NCI-H446 treated with DMSO at 0.1 percent for 48 hours (cell line): ENCODE data around the gene COL4A2.

Source experiments
- DNase-seq: peaks from one replicate; lab custom pipeline; 2025; lab: John Stamatoyannopoulos, UW

COL4A2 gene

GRCh38 chr13:110354715-110355473 is 47.8 kb downstream of the COL4A2 start:
- no peak for DNase-seq

GRCh38 chr13:110356362-110356761 is 49.3 kb downstream of the COL4A2 start:
- no peak for DNase-seq

DNA sequence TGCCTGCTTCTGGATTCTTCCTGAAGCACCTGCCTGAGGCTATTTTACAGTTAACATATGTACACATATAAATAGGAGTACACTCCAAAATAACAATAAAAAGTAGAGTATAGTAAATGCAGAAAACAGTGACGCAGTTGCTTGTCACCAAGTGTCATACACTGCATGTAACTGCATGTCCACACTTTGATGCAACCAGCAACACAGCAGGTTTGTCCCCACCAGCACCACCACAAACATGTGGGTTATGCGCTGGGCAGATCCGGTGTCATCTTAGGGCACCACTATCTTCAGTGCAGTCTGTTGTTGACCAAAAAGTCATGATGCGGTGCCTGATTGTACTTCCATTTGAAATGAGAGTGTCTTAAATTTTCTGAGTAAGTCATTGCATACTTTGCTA is 51.3 kb downstream of the COL4A2 start:
- no peak for DNase-seq

DNA sequence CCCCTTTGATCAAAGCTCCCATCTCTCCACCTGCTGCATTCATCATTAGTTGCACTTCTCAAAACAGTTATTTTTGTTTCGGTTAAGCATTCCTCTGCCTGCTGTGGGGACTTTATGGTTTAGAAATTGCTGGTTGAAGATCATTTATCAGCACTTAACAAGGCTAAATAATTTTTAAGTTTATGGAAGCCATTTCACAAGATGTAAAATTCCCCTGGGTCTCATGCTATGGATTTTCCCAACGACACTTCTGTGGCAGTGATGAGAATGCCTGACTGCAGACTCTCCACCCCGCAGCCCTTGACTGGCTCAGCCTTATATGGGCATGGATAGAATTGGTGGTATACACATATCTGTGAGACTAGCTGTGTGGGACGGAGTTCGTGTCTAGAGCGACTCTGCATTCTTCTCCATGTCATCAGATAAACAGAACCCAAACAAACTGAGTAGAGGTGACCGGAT is 52.8 kb downstream of the COL4A2 start:
- DNase-seq: no peak

GRCh38 chr13:110360598-110360997 is 53.5 kb downstream of the COL4A2 start:
- DNase-seq: no peak

DNA sequence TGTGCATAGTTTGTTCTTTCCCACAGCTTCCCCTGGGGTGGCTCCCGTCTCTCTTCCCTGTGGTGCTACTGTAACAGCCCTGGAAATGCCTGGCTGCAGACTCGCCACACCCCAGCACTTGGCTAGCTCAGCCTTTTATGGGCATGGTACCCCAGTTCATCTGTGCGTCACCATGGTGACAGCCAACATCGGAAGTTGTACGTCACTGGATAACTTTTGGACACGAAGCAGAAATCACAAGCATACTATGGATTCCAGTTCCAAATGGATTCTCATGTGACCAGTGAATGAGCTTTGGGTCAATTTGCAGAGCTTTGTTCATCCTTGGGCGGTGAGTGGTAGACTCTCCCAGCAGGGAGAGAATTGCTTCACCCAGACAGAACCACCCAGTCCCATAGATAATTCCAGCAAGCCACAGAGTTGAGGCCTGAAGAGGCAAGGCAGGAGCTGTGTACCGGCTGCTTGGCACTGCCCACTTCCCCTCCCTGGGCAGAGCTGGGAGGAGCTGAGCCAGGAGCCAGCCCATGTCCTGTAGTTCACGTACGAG is 54.4 kb downstream of the COL4A2 start:
- DNase-seq: no peak

DNA sequence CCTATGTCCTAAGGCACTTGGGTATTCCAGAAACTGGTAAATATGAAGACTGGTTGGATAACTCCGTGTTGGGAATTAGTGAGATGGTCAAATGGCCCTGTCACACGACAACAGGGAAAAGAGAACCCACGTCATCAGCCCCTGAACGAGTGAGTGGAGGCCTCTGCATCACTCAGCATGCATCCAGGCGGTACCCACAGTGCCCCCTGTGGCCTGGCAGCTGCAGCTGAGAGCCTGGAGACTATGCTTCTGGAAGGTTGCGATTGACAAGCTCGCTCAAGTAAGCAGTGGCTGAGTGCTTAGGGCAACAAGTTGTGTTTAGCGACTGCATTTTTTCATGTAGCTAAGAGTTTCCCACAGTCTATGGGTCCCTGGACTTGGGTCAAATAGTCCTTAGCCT is 55.9 kb downstream of the COL4A2 start:
- DNase-seq: no peak

DNA sequence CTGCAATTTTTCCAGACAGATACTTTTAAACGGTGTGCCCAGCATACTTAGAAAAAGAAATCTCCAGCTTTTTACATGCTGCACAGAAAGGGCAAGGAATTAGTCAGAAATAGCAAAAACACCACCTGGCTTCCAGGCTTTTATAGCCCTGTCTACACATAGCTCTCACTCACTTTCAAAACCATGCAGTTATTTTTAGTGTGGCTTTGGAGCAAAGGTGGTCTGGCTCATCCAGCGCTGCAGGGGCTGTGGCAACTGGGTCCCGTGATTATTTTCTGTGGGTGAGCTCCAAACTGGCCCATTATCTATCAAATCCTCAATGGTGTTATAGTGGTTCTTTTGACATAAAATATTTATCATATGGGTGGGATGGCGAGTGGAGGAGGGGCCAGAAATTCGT is 57.0 kb downstream of the COL4A2 start:
- DNase-seq: no peak

- DNase-seq: no peak
These were observed 58.8 kb downstream of the COL4A2 start for GRCh38 chr13:110365876-110366275.

DNA sequence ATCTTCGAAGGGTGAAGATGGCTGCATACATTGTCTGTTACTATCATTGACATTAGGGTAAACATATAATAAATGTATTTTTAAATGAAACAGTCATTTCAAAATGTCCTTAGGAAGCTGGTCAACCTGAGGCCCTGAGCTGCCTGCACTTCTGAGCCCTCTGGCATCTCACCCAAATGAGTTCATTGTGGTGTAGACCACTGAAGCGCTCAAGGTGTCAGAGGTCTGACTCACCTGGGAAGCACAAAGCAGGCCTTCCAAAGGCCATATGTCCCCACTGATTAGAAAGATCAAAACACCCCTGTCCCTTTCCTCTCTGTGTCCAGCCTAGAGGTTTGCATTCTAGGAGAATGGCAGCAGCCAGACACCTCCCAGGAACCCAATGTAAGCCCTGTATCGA is 59.6 kb downstream of the COL4A2 start:
- DNase-seq: no peak

DNA sequence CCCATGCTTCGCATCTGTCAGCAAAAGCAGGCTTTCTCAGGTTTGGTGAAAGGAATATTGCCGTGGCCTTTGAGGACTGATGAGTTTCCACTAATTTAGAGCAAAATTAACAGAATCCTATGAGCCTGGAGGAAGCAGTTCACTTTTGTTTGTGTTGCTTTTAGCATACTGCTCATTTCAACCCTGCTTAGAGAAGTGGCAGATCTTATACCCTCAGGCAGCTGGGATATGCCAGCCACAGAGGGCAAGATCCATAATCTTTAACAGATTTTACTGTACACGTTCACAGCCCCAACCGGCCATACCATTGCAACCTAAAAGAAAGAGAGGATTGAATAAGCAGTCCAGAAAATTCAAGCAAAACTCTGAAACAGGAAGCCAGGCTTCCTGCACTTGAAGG is 60.5 kb downstream of the COL4A2 start:
- DNase-seq: no peak

DNA sequence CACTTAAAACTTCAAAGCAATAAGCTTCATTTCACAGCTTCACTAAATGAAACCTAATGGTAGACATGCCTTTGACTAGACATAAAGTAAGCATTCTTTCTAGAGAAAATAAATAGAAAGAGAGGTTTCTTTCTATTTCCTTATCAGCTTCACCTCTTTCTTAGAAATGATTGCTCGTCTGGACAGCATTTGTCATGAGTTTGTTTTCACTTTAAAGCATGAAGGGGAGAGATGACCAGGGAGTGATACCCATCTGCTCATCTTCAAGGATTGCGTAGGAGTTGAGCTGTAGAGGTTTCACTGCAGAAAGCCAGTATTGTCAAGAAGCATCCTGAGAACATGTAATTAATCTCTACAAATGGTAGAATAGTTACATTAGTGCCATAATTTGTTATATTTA is 61.3 kb downstream of the COL4A2 start:
- DNase-seq: no peak

GRCh38 chr13:110369400-110369799 is 62.3 kb downstream of the COL4A2 start:
- DNase-seq: no peak

GRCh38 chr13:110371550-110372465 is 64.7 kb downstream of the COL4A2 start:
- DNase-seq: no peak

DNA sequence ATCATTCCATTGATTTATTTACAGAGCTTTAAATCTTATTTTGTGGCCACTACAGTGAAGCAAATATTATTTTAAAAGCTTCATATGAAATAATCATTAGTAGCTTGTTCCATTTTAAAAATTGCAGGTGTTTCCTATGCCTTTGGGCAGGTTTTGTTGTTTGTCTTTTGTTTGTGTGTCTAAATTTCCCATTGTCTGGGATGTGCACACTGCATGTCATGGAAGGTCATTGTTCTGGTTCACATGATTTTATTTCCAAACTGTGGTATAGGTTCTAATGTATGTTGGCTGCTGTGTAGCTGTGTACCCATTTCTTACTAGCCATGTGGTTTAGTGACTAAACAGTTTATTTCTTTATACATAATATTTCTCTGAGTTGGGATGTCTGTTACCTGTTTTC is 65.6 kb downstream of the COL4A2 start:
- DNase-seq: no peak

DNA sequence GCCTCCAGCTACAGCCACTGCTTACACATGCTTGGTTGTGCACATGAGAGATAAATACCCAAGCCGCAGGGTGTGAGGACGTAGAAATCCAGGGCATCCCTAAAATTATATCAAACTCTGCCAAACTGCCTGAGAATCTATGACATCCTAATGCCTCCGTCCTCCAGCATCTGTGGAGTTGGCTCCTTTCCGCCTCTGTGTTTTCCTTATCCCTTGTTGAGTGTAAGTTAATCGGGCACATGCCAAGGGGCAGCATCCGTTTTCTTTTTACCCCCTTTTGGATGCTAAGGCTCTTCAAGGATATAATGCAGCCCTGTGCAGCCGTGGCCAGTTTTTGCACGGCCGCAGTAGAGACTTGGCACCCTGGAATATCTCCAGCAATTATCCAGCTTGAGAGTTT is 66.5 kb downstream of the COL4A2 start:
- no peak for DNase-seq

DNA sequence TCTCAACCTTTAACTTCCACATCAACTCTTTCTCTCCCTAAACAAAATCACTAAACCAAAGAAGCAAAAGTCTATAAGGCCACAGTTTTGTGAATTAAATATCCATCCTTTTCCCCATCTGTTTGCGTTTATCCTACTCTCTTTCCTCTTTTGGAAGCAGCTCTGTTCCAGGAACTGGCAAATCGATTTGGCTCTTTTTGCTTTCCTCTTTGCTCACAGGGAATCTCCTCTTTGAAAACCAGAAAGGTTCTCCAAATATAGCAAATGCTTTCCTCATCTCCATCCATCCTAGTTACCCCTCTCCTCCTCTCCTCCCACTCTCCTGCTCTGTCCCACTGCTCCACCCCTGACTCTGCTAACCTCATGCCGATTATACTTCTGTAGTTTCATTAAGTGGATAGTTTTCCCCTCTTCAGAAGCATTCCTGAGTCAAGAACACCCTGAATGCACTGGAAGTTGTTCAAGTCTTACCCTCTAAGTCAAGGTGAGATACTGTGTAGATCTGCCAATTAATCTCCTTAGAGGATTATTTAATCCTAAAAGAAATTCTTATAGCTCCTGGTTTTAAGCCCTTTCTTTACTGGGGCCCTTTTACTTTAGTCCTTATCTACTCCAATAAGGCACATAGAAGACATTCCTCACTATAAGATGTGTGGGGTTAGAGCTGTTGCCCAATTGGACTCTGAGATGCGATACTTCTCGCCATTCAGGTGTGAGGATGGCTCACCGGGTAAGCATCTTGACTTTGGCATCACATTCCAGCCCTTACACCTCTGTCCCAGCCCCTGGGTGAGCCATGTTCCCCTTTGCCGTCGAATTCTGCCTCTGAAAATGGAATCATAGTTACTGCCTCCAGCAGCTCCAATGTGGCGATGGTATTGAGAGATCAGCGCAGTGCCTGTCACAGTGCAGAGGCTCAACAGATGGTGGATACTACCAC is 67.6 kb downstream of the COL4A2 start:
- DNase-seq: no peak

- DNase-seq: no peak
These were observed 69.0 kb downstream of the COL4A2 start for GRCh38 chr13:110376120-110376519.

- DNase-seq: no peak
These were observed 70.2 kb downstream of the COL4A2 start for GRCh38 chr13:110377178-110377825.

DNA sequence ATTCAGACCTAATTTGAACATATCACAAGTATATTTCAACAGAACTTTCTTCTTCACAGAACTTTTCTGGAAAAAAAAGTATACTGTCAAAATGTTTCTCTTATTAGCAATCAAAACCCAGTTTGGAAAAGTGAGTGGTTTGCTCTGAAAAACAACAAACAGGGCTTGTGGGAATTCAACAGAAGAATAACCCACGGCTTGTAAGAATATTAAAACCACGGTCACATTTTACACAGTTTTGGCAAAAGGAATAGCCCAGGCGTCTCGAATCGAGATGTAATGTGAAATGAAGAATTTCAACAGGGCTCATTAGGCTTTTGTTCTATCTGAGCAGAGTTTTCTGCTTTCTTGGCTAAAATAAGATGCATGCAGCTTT is 70.7 kb downstream of the COL4A2 start:
- DNase-seq: no peak

DNA sequence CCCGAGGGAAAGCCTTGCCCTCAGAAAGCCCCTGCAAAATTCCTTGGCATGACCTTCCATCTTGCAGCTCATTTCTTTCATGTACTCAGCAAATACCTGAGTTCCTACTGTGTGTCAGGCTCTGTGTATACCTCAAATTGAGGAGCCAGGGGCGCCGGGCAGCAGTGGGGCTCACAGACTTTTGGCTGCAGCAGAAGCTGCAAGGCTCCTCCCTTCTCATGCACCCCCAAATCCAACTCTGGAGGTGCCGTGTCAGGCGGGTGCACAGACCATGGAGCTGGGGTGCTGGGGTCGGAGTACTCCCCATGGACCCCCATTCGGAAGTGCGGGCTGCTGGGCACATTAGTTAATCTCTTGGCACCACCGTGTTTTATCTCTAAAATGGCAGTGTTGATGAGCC is 72.3 kb downstream of the COL4A2 start:
- no peak for DNase-seq
